NCI-H187 (cell line): Measurements from ENCODE around the gene RAC3.

Source experiments
- DNase-seq, 2 experiments: peaks; one replicate each; lab custom pipeline; 2025; lab: John Stamatoyannopoulos, UW

RAC3 gene

GRCh38 chr17:82012640-82013295 lies 18.7 kb upstream of the RAC3 start:
- peak in 1 of 2 experiments; percentile 21 for DNase-seq

- no peak for DNase-seq
Observed at GRCh38 chr17:82013341-82013740, 18.1 kb upstream of the RAC3 start.

GRCh38 chr17:82013772-82014321 lies 17.6 kb upstream of the RAC3 start:
- DNase-seq, result no peak

- no peak for DNase-seq
Observed at GRCh38 chr17:82014432-82014831, 17.0 kb upstream of the RAC3 start.

GRCh38 chr17:82014971-82015310 lies 16.5 kb upstream of the RAC3 start:
- DNase-seq, result no peak

GRCh38 chr17:82015311-82015971 lies 16.0 kb upstream of the RAC3 start:
- no peak for DNase-seq

GRCh38 chr17:82016061-82016874 lies 15.2 kb upstream of the RAC3 start:
- no peak for DNase-seq

GRCh38 chr17:82016875-82017459 lies 14.5 kb upstream of the RAC3 start:
- DNase-seq, result no peak

GRCh38 chr17:82017612-82018151 lies 13.8 kb upstream of the RAC3 start:
- DNase-seq, result no peak

- DNase-seq, result no peak
Observed at GRCh38 chr17:82018152-82018988, 13.1 kb upstream of the RAC3 start.

GRCh38 chr17:82018989-82019689 lies 12.3 kb upstream of the RAC3 start:
- no peak for DNase-seq

- no peak for DNase-seq
Observed at GRCh38 chr17:82019690-82020571, 11.5 kb upstream of the RAC3 start.

- DNase-seq, result no peak
Observed at GRCh38 chr17:82020572-82021106, 10.8 kb upstream of the RAC3 start.

GRCh38 chr17:82021107-82021899 lies 10.2 kb upstream of the RAC3 start:
- DNase-seq, result no peak

- DNase-seq, result no peak
Observed at GRCh38 chr17:82021900-82022309, 9.6 kb upstream of the RAC3 start.

- DNase-seq, result no peak
Observed at GRCh38 chr17:82022310-82022980, 9.0 kb upstream of the RAC3 start, which contains the start of gene CENPX. Gene CENPX (minus strand): TSS chr17:82022878. CDS start chr17:82022861, 17 bp downstream.

- peak; percentile 98 to 99 for DNase-seq
Observed at GRCh38 chr17:82022981-82023446, 8.5 kb upstream of the RAC3 start, which contains the start of gene LRRC45. Gene LRRC45 (plus strand): TSS chr17:82023305. CDS start chr17:82023644, 339 bp downstream.
